GM18498 (cell line): ENCODE results near the gene SHD.

Experiments
- ATAC-seq: cut with Tn5 transposase; IDR thresholded peaks from one replicate; pipeline ENCODE4 v1.9.1; 2021; ENCODE audit warnings: mild to moderate bottlenecking, moderate library complexity; ENCODE audit not compliant: unreplicated experiment

The SHD gene

GRCh38 chr19:4297901-4298809, 19.1 kb downstream of the SHD start:
- ATAC-seq, result no peak

GRCh38 chr19:4298810-4299550, 19.9 kb downstream of the SHD start:
- no peak for ATAC-seq

GRCh38 chr19:4300589-4300988, 21.5 kb downstream of the SHD start:
- no peak for ATAC-seq

GRCh38 chr19:4301590-4302242, 22.6 kb downstream of the SHD start:
- ATAC-seq, result no peak

GRCh38 chr19:4302243-4302640, 23.2 kb downstream of the SHD start, which contains the start of gene TMIGD2:
Gene TMIGD2 (minus strand): TSS chr19:4302389. CDS start chr19:4302385, 4 bp downstream.
- no peak for ATAC-seq

GRCh38 chr19:4303819-4304537, 24.9 kb downstream of the SHD start:
- ATAC-seq, result no peak

- no peak for ATAC-seq
Measured at GRCh38 chr19:4304538-4305256, 25.6 kb downstream of the SHD start, which contains the start of gene FSD1. Gene FSD1 (plus strand): TSS chr19:4304598. CDS start chr19:4304747, 149 bp downstream.

GRCh38 chr19:4305257-4305612, 26.2 kb downstream of the SHD start:
- ATAC-seq, result no peak

GRCh38 chr19:4305659-4306058, 26.6 kb downstream of the SHD start:
- ATAC-seq, result no peak

- ATAC-seq, result no peak
Measured at GRCh38 chr19:4310247-4311121, 31.4 kb downstream of the SHD start.

GRCh38 chr19:4313847-4314490, 34.9 kb downstream of the SHD start:
- no peak for ATAC-seq

- ATAC-seq, result no peak
Measured at GRCh38 chr19:4316956-4317355, 37.9 kb downstream of the SHD start.

GRCh38 chr19:4318460-4318859, 39.4 kb downstream of the SHD start:
- ATAC-seq, result no peak

- no peak for ATAC-seq
Measured at GRCh38 chr19:4319067-4319718, 40.1 kb downstream of the SHD start.

GRCh38 chr19:4320419-4320818, 41.4 kb downstream of the SHD start:
- ATAC-seq, result no peak

- no peak for ATAC-seq
Measured at GRCh38 chr19:4322942-4323665, 44.0 kb downstream of the SHD start.

GRCh38 chr19:4323692-4324091, 44.6 kb downstream of the SHD start:
- ATAC-seq, result no peak
